Fibroblast of lung (primary cell): ENCODE results near the gene ABLIM3. TPM values are rescaled to one million over a fixed set of nuclear protein-coding genes. Genes with fewer than 3 reads are reported as not detected.

Experiments used
- DNase-seq, 2 donors: peaks; one replicate each; pipeline versions ENCODE4 v3.0.0 to v3.0.0-alpha.2; 2010; ENCODE audit warnings: low read depth in 2 of 2
- H2AFZ ChIP-seq: 2 replicates; pipeline ENCODE4 v1.5.1; 2012; ENCODE audit warnings: low read length, control low read depth, inconsistent platforms
- H3K27ac ChIP-seq: 2 replicates; pipeline ENCODE4 v1.5.1; 2011; ENCODE audit warnings: low read length, control low read depth; ENCODE audit not compliant: insufficient read depth
- H3K27me3 ChIP-seq: 2 replicates; pipeline ENCODE4 v1.5.1; 2011; ENCODE audit warnings: mild to moderate bottlenecking, low read length; ENCODE audit not compliant: control insufficient read depth, insufficient read depth
- H3K36me3 ChIP-seq: 2 replicates; pipeline ENCODE4 v1.5.1; 2011; ENCODE audit warnings: low read length; ENCODE audit not compliant: control insufficient read depth, insufficient read depth
- H3K4me1 ChIP-seq: 2 replicates; pipeline ENCODE4 v1.5.1; 2011; ENCODE audit warnings: low read length; ENCODE audit not compliant: control insufficient read depth, insufficient read depth; ENCODE audit errors: extremely low read depth
- H3K4me2 ChIP-seq: 2 replicates; pipeline ENCODE4 v1.5.1; 2011; ENCODE audit warnings: low read length, control low read depth; ENCODE audit not compliant: insufficient read depth; ENCODE audit errors: extremely low read depth
- H3K4me3 ChIP-seq, 4 experiments: fragments of 200-600 bp in 1 of 4; sonication (generic) in 1 of 4; replicated peaks in 1 of 4; 2 replicates each; pipeline ENCODE4 v1.5.1; 2011 to 2016; ENCODE audit warnings: low read length in 4 of 4, low read depth in 3 of 4, mild to moderate bottlenecking in 3 of 4, control low read depth in 2 of 4, inconsistent platforms in 1 of 4, mixed read lengths in 1 of 4; ENCODE audit not compliant: insufficient read depth in 1 of 4; ENCODE audit errors: control extremely low read depth in 1 of 4
- H3K79me2 ChIP-seq: 2 replicates; pipeline ENCODE4 v1.5.1; 2012; ENCODE audit warnings: mild to moderate bottlenecking, low read length, inconsistent platforms; ENCODE audit not compliant: control insufficient read depth, insufficient read depth
- H3K9ac ChIP-seq: 2 replicates; pipeline ENCODE4 v1.5.1; 2011; ENCODE audit warnings: mild to moderate bottlenecking, low read length, control low read depth; ENCODE audit not compliant: insufficient read depth
- H3K9me3 ChIP-seq: 2 replicates; pipeline ENCODE4 v1.5.1; 2012; ENCODE audit warnings: low read depth, low read length; ENCODE audit not compliant: control insufficient read depth, insufficient read depth
- H4K20me1 ChIP-seq: 2 replicates; pipeline ENCODE4 v1.5.1; 2011; ENCODE audit warnings: low read length; ENCODE audit not compliant: control insufficient read depth, insufficient read depth; ENCODE audit errors: extremely low read depth
- EZH2 ChIP-seq: IDR thresholded peaks from 2 replicates; pipeline ENCODE4 v1.5.1; 2012; ENCODE audit warnings: low read length, control low read depth, mild to moderate bottlenecking; ENCODE audit errors: missing control alignments
- polyA plus RNA-seq, 2 donors: library from polyadenylated mRNA; depleted of rRNA in 1 of 2; stranded (reverse) in 1 of 2; unstranded in 1 of 2; fragments of >200 nt; gene quantifications; 2 replicates each; pipeline ENCODE4 v1.2.1, GENCODE V29; 2011 to 2012; ENCODE audit warnings: missing spikeins in 1 of 2
- total RNA-seq: library from RNA; depleted of rRNA; stranded (reverse); fragments of >200 nt; gene quantifications from 2 replicates; pipeline ENCODE4 v1.2.1, GENCODE V29; 2014
- TF ChIP-seq, protein P1 (sequence below), 2 donors: IDR thresholded peaks in 1 of 2; conservative IDR thresholded peaks in 1 of 2; 1 replicate in 1 of 2; 2 replicates in 1 of 2; pipeline ENCODE4 v1.5.1; 2011 to 2012; ENCODE audit warnings: low read length in 2 of 2, control low read depth in 1 of 2, inconsistent platforms in 1 of 2, low read depth in 1 of 2, mild to moderate bottlenecking in 1 of 2

ABLIM3 gene
- total and polyA plus RNA-seq, 2 donors (not counting 1 experiment from before 2014, with no cell fraction given): 48.1 to 49.9 TPM

DNA sequence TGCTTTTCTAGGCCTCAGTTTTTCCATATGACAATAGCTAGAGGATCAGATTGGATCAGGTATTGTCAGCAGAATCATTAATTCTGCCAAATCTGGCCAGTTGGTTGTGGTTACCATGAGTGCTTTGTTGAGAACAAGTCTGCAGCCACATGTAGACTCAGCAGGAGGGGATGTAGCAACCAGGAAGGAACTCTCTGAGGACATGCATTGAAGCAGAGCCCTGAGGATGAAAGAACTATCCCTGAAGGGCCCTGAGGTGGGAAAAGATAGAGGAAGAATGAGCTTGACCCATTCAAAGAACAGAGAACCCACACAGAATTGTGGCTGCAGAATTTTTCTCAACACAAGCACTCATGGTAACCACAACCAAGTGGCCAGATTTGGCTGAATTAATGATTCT is 70.3 kb downstream of the ABLIM3 start:
- H2AFZ ChIP-seq: no peak overlapping the region
- DNase-seq: peak; percentile 68 to 93
- peak overlapping the region; percentile 93 for H3K27ac ChIP-seq
- H3K9ac ChIP-seq: peak overlapping the region; percentile 28
- no peaks in the 10 kb centered on the region for H3K9me3 ChIP-seq
- H3K36me3 ChIP-seq: peaks cover 5% of the 10 kb centered on the region
- H3K4me2 ChIP-seq: peak overlapping the region; percentile 26
- H3K79me2 ChIP-seq: no peaks in the 10 kb centered on the region
- no peak for TF ChIP-seq EZH2
- TF ChIP-seq, protein P1, sequence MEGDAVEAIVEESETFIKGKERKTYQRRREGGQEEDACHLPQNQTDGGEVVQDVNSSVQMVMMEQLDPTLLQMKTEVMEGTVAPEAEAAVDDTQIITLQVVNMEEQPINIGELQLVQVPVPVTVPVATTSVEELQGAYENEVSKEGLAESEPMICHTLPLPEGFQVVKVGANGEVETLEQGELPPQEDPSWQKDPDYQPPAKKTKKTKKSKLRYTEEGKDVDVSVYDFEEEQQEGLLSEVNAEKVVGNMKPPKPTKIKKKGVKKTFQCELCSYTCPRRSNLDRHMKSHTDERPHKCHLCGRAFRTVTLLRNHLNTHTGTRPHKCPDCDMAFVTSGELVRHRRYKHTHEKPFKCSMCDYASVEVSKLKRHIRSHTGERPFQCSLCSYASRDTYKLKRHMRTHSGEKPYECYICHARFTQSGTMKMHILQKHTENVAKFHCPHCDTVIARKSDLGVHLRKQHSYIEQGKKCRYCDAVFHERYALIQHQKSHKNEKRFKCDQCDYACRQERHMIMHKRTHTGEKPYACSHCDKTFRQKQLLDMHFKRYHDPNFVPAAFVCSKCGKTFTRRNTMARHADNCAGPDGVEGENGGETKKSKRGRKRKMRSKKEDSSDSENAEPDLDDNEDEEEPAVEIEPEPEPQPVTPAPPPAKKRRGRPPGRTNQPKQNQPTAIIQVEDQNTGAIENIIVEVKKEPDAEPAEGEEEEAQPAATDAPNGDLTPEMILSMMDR (conservative IDR thresholded peaks at IDR 0.05 in 1 of 2, IDR thresholded peaks at IDR 0.05 in 1 of 2; ENCODE audit: low read depth in 1 of 2, low read length in 2 of 2): no peak
- H4K20me1 ChIP-seq: no peaks in the 10 kb centered on the region
- H3K4me1 ChIP-seq: peaks cover 49% of the 10 kb centered on the region
- H3K4me3 ChIP-seq: no peak overlapping the region
- no peaks in the 10 kb centered on the region for H3K27me3 ChIP-seq

- H3K4me2 ChIP-seq: no peak overlapping the region
- no peak overlapping the region for H3K9ac ChIP-seq
- TF ChIP-seq, protein P1 (conservative IDR thresholded peaks at IDR 0.05 in 1 of 2, IDR thresholded peaks at IDR 0.05 in 1 of 2; ENCODE audit: low read depth in 1 of 2, low read length in 2 of 2): no peak
- no peak for TF ChIP-seq EZH2
- DNase-seq: peak; percentile 100
- no peaks in the 10 kb centered on the region for H4K20me1 ChIP-seq
- no peak overlapping the region for H3K4me3 ChIP-seq
- peaks cover 6% of the 10 kb centered on the region for H3K36me3 ChIP-seq
- H2AFZ ChIP-seq: no peak overlapping the region
- H3K4me1 ChIP-seq: peaks cover 41% of the 10 kb centered on the region
- no peaks in the 10 kb centered on the region for H3K9me3 ChIP-seq
- peak overlapping the region; percentile 93 for H3K27ac ChIP-seq
- H3K27me3 ChIP-seq: no peaks in the 10 kb centered on the region
- H3K79me2 ChIP-seq: no peaks in the 10 kb centered on the region
Measured at GRCh38 chr5:149212198-149212951, 71.1 kb downstream of the ABLIM3 start.

- no peak overlapping the region for H3K4me3 ChIP-seq
- no peaks in the 10 kb centered on the region for H3K79me2 ChIP-seq
- DNase-seq: no peak
- no peak overlapping the region for H3K4me2 ChIP-seq
- TF ChIP-seq, protein P1 (conservative IDR thresholded peaks at IDR 0.05 in 1 of 2, IDR thresholded peaks at IDR 0.05 in 1 of 2; ENCODE audit: low read depth in 1 of 2, low read length in 2 of 2): no peak
- TF ChIP-seq EZH2: no peak
- no peaks in the 10 kb centered on the region for H4K20me1 ChIP-seq
- H3K36me3 ChIP-seq: peaks cover 11% of the 10 kb centered on the region
- H3K9ac ChIP-seq: no peak overlapping the region
- no peaks in the 10 kb centered on the region for H3K9me3 ChIP-seq
- peaks cover 42% of the 10 kb centered on the region for H3K4me1 ChIP-seq
- H3K27ac ChIP-seq: peak overlapping the region; percentile 83
- no peaks in the 10 kb centered on the region for H3K27me3 ChIP-seq
- no peak overlapping the region for H2AFZ ChIP-seq
Measured at GRCh38 chr5:149213264-149213880, 72.1 kb downstream of the ABLIM3 start.
